ENCODE measurements around the gene EGR2.
"Not testable (repeated sequence)": the region's sequence is repeated elsewhere in the genome, so short reads cannot be mapped to it uniquely, and the experiment has no call there.

EGR2 gene

GRCh38 chr10:62792261-62792660 lies 23.9 kb downstream of the EGR2 start:
- DNase-seq = no peak

GRCh38 chr10:62790571-62790970 lies 25.6 kb downstream of the EGR2 start:
- DNase-seq = no peak

GRCh38 chr10:62790019-62790555 lies 26.1 kb downstream of the EGR2 start:
- DNase-seq = no peak

- no peak for DNase-seq
These were observed 27.2 kb downstream of the EGR2 start for GRCh38 chr10:62788861-62789467.

- not testable (repeated sequence) for DNase-seq
These were observed 27.9 kb downstream of the EGR2 start for GRCh38 chr10:62788285-62788684.

- DNase-seq = not testable (repeated sequence)
These were observed 31.6 kb downstream of the EGR2 start for GRCh38 chr10:62784537-62784936.

GRCh38 chr10:62779487-62780248 lies 36.5 kb downstream of the EGR2 start:
- no peak for DNase-seq

- DNase-seq = no peak
These were observed 38.0 kb downstream of the EGR2 start for GRCh38 chr10:62778125-62778524.

GRCh38 chr10:62772186-62772974 lies 43.8 kb downstream of the EGR2 start:
- no peak for DNase-seq

- no peak for DNase-seq
These were observed 46.5 kb downstream of the EGR2 start for GRCh38 chr10:62769574-62770242.

GRCh38 chr10:62766386-62766785 lies 49.8 kb downstream of the EGR2 start:
- no peak for DNase-seq

GRCh38 chr10:62765726-62766125 lies 50.4 kb downstream of the EGR2 start:
- no peak for DNase-seq

GRCh38 chr10:62764011-62764410 lies 52.2 kb downstream of the EGR2 start:
- DNase-seq = no peak

- DNase-seq = no peak
These were observed 53.0 kb downstream of the EGR2 start for GRCh38 chr10:62763155-62763554.
